ENCODE results near the gene PHC2.
"Not testable (repeated sequence)": the region's sequence is repeated elsewhere in the genome, so short reads cannot be mapped to it uniquely, and the experiment has no call there.

The PHC2 gene

GRCh38 chr1:33300673-33301072 lies 130.2 kb downstream of the PHC2 start:
- in situ Hi-C loops (cut with MboI; ENCODE audit: low sequenced_read_pairs): no loop called here

DNA sequence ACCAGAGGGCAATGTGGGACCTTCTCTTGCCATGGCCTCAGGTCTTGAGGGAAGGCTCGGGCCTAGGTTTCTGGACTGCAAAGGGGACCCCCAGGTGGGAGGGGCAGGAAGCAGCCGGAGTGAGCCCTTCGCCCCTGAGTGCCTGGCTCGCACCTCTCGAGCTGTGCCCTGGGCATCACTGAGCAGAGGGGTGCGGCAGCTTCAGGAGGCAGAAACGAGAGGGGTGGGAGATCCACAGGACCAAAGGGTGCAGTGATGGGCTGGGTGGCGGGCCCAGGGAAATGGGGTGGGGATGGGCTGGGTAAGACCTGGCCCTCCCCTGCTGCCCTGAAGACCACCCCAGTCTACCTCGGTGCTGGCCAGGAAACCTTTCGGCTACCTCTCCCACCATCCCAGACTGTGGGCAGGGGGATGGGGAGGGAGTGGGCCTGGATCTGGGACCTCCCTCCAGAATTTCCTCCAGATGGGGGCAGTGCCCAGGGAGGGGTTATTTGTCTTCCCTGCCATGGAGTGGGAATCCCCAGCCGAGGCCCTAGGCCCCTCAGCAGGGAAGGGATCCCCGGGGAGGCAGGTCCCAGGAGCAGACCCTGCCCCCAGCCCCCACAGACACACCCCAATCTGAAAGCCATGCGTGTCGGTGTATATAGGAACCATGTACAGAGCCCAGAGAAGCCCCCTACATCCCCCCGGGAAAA lies 131.3 kb downstream of the PHC2 start:
- in situ Hi-C loops (cut with MboI; ENCODE audit: low sequenced_read_pairs): no loop called here

GRCh38 chr1:33298623-33299277 lies 132.1 kb downstream of the PHC2 start:
- in situ Hi-C loops (cut with MboI; ENCODE audit: low sequenced_read_pairs): no loop called here

GRCh38 chr1:33297911-33298622 lies 132.8 kb downstream of the PHC2 start:
- in situ Hi-C loops (cut with MboI; ENCODE audit: low sequenced_read_pairs): no loop called here

- in situ Hi-C loops (cut with MboI; ENCODE audit: low sequenced_read_pairs): no loop called here
Observed at GRCh38 chr1:33296824-33297223, 134.1 kb downstream of the PHC2 start.

GRCh38 chr1:33296082-33296458 lies 134.8 kb downstream of the PHC2 start:
- in situ Hi-C loops (cut with MboI; ENCODE audit: low sequenced_read_pairs): no loop called here

GRCh38 chr1:33295450-33296081 lies 135.3 kb downstream of the PHC2 start:
- in situ Hi-C loops (cut with MboI; ENCODE audit: low sequenced_read_pairs): no loop called here

DNA sequence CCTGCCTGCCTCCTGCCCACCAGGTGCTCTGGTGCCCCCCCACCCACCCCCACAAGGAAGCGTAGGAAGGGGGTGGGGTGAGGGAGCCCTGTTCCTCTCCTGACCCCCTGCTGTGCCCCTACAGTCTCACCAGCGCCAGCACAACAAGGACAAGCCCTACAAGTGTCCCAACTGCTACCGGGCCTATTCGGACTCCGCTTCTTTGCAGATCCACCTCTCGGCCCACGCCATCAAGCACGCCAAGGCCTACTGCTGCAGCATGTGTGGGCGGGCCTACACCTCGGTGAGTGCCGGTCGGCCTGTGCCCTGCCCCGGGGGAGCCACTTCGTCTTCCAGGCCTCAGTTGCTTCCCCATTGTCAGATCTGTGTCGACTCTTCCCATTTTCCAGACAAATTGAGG lies 135.9 kb downstream of the PHC2 start:
- in situ Hi-C loops (cut with MboI; ENCODE audit: low sequenced_read_pairs): no loop called here

DNA sequence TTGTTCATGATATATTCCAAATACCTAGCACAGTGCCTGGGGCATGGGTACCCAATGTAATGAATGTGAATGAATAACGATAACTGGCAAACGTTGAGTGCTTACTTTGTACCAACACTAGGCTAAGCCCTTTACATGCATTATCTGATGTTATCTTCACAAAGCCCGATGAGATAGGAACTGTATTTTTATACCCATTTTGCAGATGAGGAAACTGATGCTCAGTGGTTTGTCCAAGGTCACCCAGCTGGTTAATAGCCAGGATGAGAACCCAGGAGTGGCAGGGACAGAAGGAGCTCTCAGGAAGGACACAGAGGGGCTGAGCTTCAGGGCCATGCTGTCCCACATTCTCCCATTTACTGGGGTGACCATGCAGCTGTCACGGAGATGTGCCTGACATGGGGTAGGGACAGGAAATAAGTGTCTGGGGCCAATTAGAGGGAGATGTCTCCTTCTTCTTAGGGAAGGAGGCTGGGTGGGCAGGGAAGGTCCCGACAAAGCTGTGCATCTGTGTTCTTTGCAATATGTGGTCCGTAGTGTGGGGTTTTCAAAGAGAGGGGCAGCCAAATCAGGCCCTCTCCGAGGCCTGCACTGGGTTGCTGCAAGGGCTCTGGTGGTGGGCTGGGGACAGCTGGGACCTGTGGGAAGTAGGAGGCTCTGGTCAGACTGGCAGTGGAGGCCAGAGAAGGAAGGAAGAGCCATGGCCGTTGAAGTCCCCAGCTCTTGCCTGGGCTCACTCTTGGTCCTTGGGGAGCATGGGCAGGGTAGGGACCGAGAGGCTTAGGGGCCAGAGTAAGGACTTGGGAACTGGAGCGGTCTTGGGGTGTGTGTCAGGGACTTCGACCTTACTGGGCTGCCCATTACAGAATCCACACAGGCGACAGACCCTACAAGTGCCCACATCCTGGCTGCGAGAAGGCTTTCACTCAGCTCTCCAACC lies 136.6 kb downstream of the PHC2 start:
- in situ Hi-C loops (cut with MboI; ENCODE audit: low sequenced_read_pairs): no loop called here

DNA sequence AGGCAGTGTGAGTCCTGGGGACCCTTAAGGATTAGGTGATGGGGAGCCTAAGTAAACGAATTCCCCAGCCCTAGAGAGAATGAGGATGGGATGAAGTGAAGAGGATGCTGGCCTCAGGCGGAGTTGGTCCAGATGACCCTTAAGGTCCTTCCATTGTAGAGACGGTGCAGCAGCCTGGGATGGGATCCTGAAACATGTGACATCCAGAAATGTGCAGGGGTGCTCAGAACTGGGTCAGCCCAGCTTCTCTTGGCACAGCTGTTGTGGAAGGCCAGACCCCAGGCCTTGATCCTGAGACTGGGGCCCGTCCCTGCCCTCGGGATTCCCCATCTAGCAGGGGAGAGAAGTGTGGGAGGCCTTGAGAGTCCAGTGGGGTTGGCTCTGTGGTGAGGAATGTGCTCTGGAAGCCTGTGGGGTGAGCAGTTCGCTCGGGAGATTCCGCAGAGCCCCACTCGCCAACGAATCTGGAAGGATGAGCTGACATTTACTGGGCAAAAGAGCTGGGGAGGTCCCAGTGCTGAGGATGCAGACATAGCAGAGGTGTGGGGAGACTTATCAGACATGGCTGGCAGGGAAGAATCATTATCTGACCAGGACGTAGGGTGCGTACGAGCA lies 138.1 kb downstream of the PHC2 start:
- in situ Hi-C loops (cut with MboI; ENCODE audit: low sequenced_read_pairs): no loop called here

DNA sequence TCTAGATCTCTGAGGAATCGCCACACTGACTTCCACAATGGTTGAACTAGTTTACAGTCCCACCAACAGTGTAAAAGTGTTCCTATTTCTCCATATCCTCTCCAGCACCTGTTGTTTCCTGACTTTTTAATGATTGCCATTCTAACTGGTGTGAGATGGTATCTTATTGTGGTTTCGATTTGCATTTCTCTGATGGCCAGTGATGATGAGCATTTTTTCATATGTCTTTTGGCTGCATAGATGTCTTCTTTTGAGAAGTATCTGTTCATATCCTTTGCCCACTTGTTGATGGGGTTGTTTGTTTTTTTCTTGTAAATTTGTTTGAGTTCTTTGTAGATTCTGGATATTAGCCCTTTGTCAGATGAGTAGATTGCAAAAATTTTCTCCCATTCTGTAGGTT lies 140.3 kb downstream of the PHC2 start:
- in situ Hi-C loops (cut with MboI; ENCODE audit: low sequenced_read_pairs): not testable (repeated sequence)

DNA sequence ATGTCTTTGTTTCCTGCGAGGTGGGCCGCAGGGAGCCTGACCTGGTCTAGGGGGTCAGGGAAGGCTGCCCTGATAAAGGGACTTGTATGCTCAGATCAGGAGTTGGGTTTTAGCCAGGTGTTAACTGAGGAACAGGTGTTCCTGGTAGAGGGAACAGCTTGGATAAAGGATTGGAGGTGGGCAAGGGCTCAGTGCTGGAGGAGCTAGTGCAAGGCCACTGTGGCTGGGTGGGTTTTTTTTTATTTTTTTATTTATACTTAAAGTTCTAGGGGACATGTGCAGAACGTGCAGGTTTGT lies 141.1 kb downstream of the PHC2 start:
- in situ Hi-C loops (cut with MboI; ENCODE audit: low sequenced_read_pairs): no loop called here

DNA sequence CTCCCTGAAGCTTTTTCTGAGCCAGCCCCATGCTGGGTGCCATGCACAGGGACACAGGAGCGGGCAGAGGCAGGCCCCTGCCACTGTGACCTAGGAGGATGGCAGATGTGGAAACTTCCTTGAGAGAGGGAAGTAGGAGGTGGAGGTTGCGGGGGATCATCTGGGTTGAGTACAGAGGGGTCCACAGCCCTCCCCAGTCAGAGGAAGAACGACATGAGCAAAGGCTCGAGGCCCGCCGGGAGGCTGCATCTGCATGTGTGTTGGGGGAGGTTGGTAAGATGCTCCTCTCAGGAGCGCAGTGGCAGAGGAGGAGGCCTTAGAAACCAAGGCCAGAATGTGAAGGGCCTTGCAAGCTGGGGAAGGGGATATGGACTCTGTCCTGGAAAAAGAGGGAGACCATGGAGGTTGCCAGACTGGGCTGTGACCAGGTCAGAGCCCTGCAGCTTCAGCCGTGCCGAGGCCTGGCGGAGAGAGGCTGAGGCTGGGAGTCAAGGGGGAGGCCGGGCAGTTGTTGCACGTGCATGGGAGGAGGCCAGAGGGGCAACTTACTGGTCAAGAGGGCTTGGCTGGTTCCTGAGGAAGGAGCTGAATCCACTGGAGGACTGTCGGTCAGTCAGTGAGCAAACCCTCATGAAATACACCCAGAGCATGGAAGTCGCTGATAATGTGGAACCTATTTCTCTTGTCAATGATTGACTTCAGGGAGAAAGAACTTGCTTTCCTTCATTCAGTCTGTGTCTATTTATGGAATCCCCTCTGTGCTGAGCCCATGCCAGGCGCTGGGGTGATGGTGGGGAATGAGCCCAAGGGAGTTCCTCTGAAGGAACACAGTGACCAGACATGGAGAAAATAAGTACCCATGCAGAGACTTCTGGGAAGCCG lies 141.7 kb downstream of the PHC2 start:
- in situ Hi-C loops (cut with MboI; ENCODE audit: low sequenced_read_pairs): no loop called here

- in situ Hi-C loops (cut with MboI; ENCODE audit: low sequenced_read_pairs): no loop called here
Observed at GRCh38 chr1:33287317-33287716, 143.6 kb downstream of the PHC2 start.

DNA sequence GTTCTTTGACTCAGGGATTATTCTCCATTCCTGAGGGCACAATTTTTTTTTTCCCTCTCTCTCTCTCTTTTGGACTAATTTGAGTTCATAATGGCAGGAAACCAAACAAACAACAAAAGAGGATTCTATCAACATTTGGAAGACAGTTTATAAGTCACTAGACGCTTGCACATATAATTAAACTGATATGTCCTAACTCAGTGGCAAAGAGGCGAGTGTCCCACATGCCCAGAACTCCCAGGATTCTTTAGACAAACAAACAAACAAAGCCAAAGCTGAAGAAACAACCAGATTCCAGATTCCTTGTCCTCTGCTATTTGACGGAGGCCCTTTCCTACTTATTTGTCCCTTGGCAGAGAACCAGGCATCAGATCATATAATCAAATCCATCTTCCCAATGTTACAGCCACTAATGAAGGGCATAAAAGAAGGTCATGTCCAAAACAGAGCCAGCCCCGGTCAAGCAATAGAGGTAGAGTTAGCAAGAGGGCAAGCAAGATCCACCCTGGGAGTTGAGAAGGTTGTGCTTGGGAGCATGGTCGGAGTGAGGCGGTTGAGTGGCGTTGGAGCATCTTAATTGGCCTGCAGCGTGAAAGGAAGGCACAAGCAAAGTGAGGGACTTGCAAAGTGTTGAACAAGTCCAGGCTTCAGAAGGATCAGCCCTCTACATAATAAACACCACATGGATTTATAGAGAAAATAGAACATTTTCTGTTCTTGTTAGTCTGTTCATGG lies 144.3 kb downstream of the PHC2 start:
- in situ Hi-C loops (cut with MboI; ENCODE audit: low sequenced_read_pairs): no loop called here

DNA sequence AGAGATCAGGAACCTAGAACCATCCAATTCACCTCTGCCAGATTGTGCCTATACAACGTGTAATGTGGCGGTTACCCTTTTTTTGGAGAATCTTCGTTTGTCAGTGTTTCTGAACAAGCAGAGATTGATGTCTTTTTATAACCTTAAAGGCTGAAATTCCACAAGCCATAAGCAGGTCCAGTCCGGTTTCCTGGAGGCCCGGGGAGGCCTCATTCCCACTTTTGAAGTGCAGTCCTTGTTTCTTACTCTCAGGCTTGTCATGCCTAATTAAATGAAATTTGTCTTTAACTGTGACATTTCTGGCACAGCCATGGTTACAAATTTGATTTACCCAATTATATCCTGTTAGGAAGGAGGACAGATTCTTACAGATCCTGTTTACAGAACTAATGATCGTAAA lies 146.8 kb downstream of the PHC2 start:
- in situ Hi-C loops (cut with MboI; ENCODE audit: low sequenced_read_pairs): no loop called here

- in situ Hi-C loops (cut with MboI; ENCODE audit: low sequenced_read_pairs): no loop called here
Observed at GRCh38 chr1:33282791-33283190, 148.1 kb downstream of the PHC2 start.

- in situ Hi-C loops (cut with MboI; ENCODE audit: low sequenced_read_pairs): no loop called here
Observed at GRCh38 chr1:33281554-33282303, 149.2 kb downstream of the PHC2 start.

All from HL-60/S4 treated with phorbol 12-myristate 13-acetate at 8.2 ng/mL for 4 days and 3 days (cell line).